Fibroblast of villous mesenchyme (primary cell): Measurements from ENCODE around the gene HDHD5. TPM values are rescaled to one million over a fixed set of nuclear protein-coding genes. Genes with fewer than 3 reads are reported as not detected.
"Not testable (repeated sequence)": the region's sequence is repeated elsewhere in the genome, so short reads cannot be mapped to it uniquely, and the experiment has no call there.

Experiments
- DNase-seq: peaks from one replicate; pipeline ENCODE4 v3.0.0-alpha.2; 2010; ENCODE audit warnings: low read depth
- H3K4me3 ChIP-seq: 2 replicates; pipeline ENCODE4 v1.5.1; 2011; ENCODE audit warnings: low read depth, mild to moderate bottlenecking, low read length
- CTCF ChIP-seq: IDR thresholded peaks from 2 replicates; pipeline ENCODE4 v1.5.1; 2012; ENCODE audit warnings: low read depth, mild to moderate bottlenecking, low read length; ENCODE audit not compliant: insufficient read depth
- total RNA-seq: library from RNA; depleted of rRNA; stranded (reverse); fragments of >200 nt; gene quantifications from 2 replicates; pipeline ENCODE4 v1.2.3, GENCODE V29; 2012

The HDHD5 gene
- total RNA-seq, 1 donor, result 24.2 TPM

- H3K4me3 ChIP-seq, result no peak overlapping the region
- TF ChIP-seq CTCF, result no peak
- no peak for DNase-seq
These were observed 3.1 kb downstream of the HDHD5 start for GRCh38 chr22:17155941-17156340.

GRCh38 chr22:17152971-17153370 lies 6.1 kb downstream of the HDHD5 start:
- no peak for TF ChIP-seq CTCF
- H3K4me3 ChIP-seq, result no peak overlapping the region
- no peak for DNase-seq

GRCh38 chr22:17152340-17152739 lies 6.7 kb downstream of the HDHD5 start:
- H3K4me3 ChIP-seq, result no peak overlapping the region
- TF ChIP-seq CTCF, result no peak
- no peak for DNase-seq

- no peak for DNase-seq
- H3K4me3 ChIP-seq, result no peak overlapping the region
- no peak for TF ChIP-seq CTCF
These were observed 9.8 kb downstream of the HDHD5 start for GRCh38 chr22:17149076-17149815.

GRCh38 chr22:17147458-17147857 lies 11.6 kb downstream of the HDHD5 start:
- not testable (repeated sequence) for H3K4me3 ChIP-seq, DNase-seq

GRCh38 chr22:17145021-17145680 lies 13.9 kb downstream of the HDHD5 start:
- no peak for TF ChIP-seq CTCF
- DNase-seq, result no peak
- H3K4me3 ChIP-seq, result no peak overlapping the region

- TF ChIP-seq CTCF, result no peak
- no peak overlapping the region for H3K4me3 ChIP-seq
- no peak for DNase-seq
These were observed 15.3 kb downstream of the HDHD5 start for GRCh38 chr22:17143826-17144225.
